Measurements from ENCODE around the gene AGXT.

Gene AGXT

GRCh38 chr2:240927390-240927781, 58.8 kb downstream of the AGXT start:
- Mint-ChIP-seq H3K9me3 (ENCODE audit: low read depth) (no peaks in the 10 kb centered on the region), H3K36me3 (no peaks in the 10 kb centered on the region), H3K27me3 (no peaks in the 10 kb centered on the region), H3K4me3 (no peak overlapping the region), H3K4me1 (ENCODE audit: low read depth) (no peaks in the 10 kb centered on the region), H3K27ac (no peak overlapping the region)

- no peaks in the 10 kb centered on the region for H3K36me3 Mint-ChIP-seq
- no peak overlapping the region for H3K4me3 Mint-ChIP-seq
- no peaks in the 10 kb centered on the region for H3K4me1 Mint-ChIP-seq (ENCODE audit: low read depth)
- H3K9me3 Mint-ChIP-seq (ENCODE audit: low read depth) = no peaks in the 10 kb centered on the region
- H3K27ac Mint-ChIP-seq = no peak overlapping the region
- no peaks in the 10 kb centered on the region for H3K27me3 Mint-ChIP-seq
Observed at GRCh38 chr2:240928476-240929363, 60.1 kb downstream of the AGXT start.

- Mint-ChIP-seq H3K27me3 (no peaks in the 10 kb centered on the region), H3K27ac (no peak overlapping the region), H3K4me1 (ENCODE audit: low read depth) (no peaks in the 10 kb centered on the region), H3K9me3 (ENCODE audit: low read depth) (no peaks in the 10 kb centered on the region), H3K36me3 (no peaks in the 10 kb centered on the region), H3K4me3 (no peak overlapping the region)
Observed at GRCh38 chr2:240929364-240930095, 60.9 kb downstream of the AGXT start.
